GM21447 (cell line): ENCODE measurements around the gene RNF10.
A peak's percentile ranks its signal among the peaks of the same experiment; 100 is the strongest.
"Not testable (repeated sequence)": the region's sequence is repeated elsewhere in the genome, so short reads cannot be mapped to it uniquely, and the experiment has no call there.

Experiments
- ATAC-seq: cut with Tn5 transposase; IDR thresholded peaks from one replicate; pipeline ENCODE4 v1.9.1; 2021; ENCODE audit not compliant: unreplicated experiment

RNF10 gene

DNA sequence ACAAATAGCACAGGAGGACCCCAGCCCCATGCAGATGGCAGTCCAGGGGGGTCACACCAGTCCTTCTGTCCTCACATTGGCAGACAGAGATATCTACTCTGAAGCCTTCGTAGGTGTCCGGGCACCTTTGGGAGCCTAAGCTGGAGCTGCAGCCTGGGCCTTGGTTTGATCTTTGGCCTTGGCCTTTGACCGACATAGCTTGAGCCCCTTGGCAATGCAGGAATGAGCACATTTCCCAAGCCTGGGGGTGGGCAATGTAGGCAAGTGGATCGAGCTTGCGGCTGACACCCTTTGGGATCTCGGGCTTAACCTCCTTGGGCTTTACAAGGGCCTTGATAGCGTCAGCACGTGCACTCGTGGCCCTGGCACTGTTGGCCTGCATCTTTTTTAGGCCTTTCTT lies 11.6 kb upstream of the RNF10 start:
- no peak for ATAC-seq

DNA sequence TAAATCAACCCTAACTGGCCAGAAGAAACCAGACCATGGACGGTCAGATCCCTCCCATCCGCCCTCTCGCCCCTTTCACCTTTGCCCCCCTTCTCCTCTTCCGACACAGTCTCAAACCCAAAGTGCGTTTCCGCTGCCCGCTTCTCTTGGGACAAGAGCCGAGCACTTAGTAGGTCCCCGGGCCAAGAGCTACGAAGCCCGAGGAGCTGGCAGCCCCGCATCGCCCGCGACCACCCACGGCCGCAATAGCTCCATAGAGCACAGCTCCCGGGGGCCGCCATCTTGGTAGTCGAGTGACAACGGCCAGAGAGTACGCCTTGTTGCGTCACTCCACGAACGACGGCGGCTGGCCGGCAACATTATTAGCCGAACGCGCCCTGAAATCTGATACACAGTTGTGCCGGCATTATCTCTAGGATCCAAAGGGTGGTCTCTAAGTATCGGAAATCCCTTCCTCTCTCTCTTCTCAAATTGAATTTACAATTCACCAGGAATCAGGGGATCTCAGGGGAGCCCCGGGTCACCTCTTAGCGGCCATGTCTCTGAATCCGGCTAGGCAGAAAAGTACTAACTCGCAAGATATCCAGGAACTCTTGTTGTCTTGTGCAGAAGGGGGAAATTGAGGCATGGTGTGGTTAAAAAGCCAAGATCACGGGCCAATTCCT lies 5.2 kb upstream of the RNF10 start, which contains the start of gene COQ5:
Gene COQ5 (minus strand): TSS at position 298 of the 665 bp plus-strand sequence. CDS start 17 bp downstream, at position 281.
- peak; percentile 83 for ATAC-seq

DNA sequence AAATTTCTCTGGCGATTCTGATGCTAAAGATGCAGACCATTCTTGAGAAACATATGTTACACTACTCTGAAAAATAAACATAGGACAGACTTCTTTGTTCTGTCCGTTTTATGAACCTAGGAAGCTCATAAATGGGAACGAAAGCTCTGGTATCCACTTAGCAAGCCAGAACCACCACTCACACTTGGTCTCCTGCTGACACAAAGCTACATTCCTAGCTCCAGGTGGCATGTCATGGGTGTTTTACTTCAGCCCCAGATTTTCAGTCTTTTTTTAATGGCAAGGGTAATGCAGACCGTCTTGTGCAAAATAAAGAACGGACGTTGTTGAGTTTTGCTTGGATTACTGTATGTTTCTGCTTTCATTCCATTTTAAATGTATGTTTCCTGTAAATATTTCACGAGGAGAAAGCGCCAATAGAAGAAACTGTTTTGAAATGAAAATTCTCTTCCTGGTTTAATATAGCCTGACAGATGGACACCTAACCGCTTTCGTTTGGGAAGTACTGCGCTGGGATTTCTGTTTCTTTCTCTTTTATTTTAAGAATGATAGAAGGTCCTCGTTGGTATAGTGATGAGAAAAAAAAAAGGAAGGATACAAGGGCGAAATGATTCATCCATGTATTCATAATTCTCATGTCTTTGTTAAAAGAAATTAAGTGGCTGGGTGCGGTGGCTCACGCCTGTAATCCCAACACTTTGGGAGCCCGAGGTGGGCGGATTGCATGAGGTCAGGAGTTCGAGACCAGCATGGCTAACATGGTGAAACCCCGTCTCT lies 4.3 kb upstream of the RNF10 start:
- no peak for ATAC-seq

DNA sequence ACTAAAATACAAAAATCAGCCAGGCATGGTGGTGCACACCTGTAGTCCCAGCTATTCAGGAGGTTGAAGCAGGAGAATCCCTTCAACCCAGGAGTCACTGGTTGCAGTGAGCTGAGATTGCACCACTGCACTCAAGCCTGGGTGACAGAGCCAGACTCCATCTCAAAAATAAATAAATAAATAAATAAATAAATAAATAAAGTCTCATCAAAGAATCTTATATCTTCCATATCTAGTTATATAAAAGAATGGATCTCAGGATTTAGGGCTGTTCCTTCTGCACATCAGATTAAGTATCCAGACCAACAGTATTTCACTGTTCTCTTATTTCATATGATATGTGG lies 3.8 kb upstream of the RNF10 start:
- ATAC-seq: not testable (repeated sequence)

DNA sequence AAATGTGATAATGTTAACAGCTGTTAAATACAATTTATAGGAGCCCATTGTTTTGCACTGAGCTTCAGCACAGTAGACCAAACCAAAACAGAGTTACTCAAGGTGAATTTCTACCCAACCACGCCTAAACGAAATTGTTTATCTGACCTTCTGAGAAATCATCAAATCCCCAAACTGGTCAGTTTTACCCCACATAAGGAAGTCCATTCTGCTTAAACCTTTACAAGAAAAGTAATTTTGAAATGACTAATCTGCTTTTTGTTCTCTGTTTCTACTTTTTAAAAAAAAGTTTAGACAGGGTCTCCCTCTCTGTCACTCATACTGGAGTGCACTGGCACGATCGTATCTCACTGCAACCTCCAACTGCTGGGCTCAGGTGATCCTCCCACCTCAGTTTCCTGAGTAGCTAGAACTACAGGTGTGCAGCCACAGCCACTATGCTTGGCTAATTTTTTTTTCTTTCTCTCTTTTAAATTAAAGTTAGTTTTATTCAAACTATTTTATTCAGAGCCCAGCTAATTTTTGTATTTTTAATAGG lies 1.4 kb upstream of the RNF10 start:
- no peak for ATAC-seq

DNA sequence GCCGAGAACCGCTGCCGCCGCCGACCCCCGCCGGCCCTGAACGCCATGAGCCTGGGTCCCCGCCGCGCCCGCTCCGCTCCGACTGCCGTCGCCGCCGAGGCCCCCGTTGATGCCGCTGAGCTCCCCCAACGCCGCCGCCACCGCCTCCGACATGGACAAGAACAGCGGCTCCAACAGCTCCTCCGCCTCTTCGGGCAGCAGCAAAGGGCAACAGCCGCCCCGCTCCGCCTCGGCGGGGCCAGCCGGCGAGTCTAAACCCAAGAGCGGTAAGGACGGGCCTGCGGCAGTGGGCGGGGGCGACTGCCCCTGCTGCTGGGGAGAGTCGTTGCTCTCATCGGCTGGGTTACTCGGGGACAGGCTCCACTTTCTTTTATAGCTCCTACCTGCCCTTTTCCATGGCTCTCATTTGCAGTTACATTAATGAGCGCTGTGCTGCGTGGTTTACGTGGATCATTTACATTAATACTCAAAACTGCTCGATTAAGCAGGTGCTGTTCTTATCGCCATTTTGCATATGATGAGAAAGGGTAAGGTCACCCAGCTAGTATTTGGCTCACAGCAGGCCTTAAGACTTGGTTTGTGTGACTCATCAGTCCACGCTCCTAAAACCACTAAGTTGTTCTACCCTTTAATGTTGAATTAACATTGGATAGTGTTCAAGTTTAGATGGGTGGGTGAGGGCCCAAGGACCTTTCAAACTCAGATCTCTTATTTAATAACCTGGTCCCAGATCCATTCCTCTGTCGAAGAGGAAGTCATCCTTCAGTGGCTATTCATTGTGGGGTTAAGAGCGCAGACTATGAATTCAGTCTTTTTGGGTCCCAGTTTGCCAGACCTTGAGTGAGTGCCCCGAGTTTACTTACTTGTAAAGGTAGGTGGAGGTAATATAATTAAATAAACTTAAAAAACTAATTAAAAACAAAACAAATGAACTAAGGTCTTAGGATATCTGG lies 823 bp downstream of the RNF10 start:
- peak; percentile 31 for ATAC-seq

DNA sequence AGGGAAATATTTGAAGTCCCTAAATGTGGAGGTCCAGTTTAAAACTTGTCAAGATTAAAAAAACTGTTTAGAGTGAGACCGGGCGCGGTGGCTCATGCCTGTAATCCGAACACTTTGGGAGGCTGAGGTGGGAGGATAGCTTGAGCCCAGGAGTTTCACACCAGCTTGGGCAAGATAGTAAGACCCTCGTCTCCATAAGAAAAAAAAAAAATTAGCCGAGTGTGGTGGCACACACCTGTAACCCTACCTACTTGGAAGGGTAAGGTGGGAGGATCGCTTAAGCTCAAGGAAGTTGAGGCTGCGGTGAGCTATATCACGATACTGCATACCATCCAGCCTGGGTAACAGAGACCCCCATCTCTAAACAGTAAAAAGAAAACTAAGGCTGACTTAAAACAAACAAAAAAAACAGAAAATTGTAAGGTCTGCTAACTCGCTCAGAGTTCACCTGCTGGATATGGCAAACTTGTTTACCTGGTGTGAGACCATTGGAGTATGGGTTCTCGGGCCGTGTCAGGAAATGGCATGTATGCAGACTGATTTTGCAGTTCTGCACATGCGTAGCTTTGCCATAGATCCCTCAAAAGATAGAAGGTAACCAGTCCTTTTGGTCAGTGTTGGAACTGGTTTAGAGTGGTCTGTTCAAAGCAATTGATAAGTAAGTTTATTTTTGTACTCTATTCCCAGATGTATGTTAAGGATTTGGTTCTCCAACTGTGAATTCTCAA lies 2.1 kb downstream of the RNF10 start:
- no peak for ATAC-seq

DNA sequence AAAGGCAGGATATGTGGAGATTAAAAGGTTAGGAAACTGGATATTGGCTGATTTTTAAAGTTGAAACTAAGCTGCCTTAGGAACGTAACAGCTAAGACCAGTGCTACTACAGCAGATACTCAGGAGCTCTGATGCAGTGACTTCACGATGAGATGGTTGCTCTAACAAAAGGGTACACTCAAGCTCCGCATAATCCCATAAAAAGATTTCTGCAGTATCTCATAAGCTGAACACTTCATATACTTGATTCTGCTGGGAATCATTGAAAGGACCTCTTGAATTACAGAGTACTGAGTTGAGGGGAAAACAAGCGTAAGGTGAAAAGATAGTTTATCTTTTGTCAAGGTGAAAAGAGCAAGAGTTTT lies 3.7 kb downstream of the RNF10 start:
- ATAC-seq: no peak

DNA sequence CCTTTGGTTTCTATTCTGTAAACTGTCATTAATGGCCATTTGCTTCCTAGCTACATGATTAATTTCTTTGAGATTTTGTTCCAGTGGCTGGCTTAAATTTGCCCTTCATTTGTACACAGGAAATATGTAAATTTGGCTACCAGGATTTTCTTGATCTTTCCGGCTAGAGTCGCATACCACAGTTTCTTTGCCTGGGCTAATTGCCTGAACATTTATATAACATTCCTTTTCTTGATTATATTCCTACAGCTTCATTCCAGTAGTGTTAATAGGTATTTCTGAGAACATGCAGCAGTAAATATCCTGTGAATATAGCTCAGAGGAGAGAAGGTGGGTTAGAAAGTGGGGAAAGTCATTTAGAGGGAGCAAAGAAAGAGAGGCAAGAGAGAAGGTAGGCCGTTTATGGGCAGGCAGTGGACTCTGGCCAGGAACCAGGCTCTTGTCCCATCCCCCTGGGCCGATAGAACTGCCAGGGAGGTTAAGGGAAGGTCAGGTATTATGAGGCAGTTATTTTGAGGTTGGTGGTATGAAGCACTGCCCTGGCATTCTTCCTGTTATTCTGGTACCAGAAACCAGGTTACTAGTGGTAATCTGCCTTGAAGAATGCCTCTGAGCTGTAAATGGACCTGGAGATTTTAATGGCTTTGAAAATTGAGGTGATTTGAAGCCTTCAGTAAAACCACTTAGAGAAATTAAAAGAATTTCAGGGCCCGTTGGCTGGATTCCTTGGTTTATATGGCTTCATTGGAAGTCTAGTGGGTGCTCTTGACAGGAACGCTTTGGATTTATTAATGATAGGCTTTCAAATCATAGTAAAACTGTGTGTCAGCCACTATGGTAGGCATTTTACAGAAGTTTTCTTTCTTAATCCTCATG lies 4.4 kb downstream of the RNF10 start:
- ATAC-seq: no peak

DNA sequence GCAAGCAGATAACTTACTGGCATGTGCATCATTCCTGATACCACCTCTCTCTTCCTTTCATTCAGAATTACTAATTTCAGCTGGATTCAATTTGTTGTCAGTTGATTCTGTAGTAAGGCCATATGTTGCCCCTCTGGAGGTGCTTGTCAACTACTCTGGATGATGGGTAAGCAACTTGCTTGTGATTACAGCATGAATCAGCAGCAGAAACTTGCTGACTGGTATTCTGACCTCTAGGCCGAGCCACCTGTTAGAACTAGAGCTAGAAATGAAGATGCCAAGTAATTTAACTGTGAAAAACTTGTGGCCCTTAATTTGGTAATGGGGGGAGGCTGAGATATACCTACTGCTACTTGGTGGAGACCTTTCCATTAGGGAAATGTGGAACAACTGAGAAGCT lies 5.1 kb downstream of the RNF10 start:
- ATAC-seq: no peak

DNA sequence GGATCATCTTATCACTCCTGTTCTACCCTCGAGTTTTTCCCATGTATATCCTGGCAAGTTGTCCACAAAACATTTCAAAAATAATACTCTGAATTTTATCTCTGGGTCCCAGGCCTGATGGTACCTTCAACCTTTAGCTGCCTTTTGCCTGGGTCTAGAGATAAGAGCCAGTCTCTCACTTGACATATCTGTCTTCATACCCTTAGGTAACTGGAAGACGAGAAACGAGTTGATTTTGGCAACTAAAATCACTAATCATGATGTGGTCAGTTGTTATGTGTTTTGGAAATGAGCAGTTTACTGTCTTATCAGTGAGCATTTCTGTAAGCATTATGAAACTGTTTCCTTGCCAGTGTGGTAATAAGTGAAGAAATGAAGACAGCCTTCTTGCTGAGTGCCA lies 6.3 kb downstream of the RNF10 start:
- no peak for ATAC-seq

DNA sequence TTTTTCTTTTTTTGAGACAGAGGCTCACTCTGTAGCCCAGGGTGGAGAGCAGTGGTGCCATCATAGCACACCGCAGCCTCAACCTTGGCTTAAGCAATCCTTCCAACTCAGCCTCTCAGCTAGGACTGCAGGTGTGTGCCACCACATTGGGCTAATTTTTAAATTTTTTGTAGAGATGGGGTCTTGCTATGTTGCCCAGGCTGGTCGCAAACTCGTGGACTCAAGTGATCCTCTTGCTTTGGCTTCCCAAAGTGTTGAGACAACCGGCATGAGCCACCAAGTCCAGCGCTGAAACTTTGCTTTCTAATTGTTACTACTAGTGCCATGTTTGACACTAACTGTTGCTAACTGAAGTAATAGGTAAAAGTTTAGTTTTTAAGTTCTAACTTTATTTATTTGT lies 8.0 kb downstream of the RNF10 start:
- no peak for ATAC-seq

DNA sequence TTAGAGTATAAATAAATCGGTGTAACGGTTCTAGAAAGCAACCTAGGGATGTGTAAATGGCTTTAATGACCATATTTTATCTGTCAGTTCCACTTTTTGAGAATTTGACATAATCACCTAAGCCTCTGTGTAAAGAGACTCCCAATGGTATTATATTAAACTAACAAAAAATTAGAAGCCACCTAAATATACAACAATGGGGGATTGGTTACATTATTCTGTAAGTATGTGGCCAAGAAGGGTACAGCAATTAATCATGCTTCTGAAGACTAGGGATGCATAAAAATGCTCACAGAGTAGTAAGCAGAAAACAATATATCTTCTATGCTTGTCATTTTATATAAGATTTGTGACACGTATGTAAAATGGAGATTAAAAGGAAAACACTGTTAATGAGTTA lies 10.5 kb downstream of the RNF10 start:
- no peak for ATAC-seq

DNA sequence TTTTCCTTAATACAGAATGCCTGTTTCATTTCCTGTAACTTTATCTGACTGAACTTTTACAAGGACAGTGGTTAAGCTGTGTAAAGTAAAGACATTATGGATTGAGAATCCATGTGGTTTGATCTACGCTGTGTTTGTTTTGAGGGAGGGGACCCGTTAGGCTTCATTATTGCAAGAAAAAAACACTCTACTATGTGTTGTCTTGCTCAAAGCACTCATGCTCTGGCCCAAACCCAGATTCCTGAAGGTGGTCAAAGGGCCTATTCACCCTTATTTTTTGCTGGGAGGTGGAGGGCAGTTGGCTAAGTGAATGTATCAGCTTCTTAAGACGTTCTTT lies 11.9 kb downstream of the RNF10 start:
- ATAC-seq: no peak

DNA sequence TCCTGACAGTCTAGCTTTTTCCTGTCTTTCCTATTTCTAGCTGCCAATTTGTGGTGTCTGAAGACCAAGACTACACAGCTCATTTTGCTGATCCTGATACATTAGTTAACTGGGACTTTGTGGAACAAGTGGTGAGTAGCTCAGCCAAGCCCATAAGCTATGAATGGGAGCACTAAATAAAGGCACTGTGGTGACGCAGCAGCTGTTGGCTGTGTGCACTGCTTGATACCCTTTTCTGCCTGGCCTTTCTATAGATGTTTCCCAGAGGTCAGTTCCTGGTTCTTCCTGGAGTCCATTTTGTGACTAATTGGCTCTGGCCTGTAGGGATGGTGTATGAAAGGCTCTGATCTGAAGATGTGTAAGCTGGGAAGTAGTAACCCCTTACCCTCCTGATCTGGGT lies 20.5 kb downstream of the RNF10 start:
- ATAC-seq: no peak

DNA sequence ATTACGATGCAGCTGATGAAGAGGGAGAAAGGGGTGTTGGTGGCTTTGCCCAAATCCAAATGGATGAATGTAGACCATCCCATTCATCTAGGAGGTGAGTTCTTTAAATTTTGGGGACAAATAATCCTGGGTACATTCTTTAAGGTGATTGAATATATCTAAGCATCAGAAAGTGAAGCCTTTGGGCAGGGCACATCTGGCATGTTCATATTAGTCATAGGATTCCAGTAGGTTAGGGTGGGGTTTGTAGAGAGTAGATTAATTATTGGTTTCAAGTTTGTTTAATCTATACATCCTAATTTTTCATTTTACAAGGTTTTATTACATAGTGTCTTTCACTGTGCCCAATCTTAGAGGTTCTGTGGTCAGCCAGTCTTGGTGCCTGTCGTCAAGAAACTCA lies 23.4 kb downstream of the RNF10 start:
- ATAC-seq: no peak

DNA sequence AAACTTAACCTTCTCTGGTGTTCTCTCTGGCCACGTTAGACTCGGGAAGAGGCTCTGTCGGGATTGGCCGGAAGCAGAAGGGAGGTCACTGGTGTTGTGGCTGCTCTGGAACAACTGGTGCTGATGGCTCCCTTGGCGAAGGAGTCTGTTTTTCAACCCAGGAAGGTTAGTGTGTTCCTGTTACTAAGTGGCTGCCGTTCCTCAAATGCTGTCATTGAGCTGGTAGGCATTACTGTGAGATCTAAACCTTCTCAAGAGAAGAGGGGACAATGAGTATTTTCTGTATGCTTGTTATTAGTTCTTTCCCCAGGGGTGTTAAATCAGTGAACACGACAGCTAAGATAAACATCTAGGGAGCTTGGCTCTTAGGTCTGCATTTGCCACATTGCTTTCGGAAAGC lies 28.8 kb downstream of the RNF10 start:
- no peak for ATAC-seq

DNA sequence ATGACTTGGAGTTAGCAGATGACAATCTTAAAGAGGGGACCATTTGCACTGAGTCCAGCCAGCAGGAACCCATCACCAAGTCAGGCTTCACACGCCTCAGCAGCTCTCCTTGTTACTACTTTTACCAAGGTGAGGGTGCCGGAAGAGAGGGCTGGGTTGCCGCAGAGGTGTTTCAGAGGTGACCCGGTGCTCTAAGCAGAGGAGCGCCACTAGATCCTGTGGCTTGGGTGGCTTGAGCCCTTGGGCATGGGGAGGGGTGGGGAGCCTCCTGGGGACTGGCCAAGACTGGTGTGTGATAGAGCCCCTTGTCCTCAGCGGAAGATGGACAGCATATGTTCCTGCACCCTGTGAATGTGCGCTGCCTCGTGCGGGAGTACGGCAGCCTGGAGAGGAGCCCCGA lies 29.3 kb downstream of the RNF10 start:
- ATAC-seq: no peak

DNA sequence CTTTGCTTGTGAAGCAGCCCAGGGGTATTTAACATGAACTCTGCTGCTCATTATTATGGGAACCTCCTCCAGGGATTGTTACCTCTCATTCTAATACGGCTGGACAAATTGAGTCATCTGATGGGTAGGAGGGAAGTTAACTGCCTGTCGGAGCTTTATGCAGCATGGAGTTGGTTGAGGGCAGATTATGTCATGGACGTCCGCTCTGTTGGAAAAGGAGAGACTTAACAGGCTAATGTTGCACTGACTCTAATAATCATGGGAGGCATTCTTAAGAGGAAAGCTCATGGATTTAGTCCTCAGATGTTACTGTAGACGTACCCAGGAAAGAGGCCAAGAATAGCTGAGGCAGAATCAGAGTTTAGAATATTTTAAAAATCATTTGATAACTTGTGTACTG lies 37.1 kb downstream of the RNF10 start:
- no peak for ATAC-seq

DNA sequence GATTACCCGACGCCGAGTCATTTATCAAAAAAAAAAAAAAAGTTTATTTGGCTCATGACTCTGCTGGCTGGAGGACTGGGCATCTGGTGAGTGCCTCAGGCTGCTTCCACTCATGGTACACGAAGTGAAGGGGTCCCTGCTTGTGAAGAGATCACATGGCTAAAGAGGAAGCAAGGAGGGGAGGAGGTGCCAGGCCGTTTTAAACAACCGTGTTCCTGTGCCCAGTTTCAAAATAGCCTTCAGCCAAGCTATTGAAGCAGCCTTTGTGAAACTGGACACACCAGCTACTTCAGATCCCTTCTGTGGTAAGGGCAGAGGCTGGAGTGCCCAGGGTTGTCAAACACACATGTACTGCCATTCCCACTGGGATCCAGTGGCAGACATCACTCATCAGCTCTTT lies 39.4 kb downstream of the RNF10 start:
- no peak for ATAC-seq
